ENCODE measurements around the gene GMDS.

Gene GMDS

DNA sequence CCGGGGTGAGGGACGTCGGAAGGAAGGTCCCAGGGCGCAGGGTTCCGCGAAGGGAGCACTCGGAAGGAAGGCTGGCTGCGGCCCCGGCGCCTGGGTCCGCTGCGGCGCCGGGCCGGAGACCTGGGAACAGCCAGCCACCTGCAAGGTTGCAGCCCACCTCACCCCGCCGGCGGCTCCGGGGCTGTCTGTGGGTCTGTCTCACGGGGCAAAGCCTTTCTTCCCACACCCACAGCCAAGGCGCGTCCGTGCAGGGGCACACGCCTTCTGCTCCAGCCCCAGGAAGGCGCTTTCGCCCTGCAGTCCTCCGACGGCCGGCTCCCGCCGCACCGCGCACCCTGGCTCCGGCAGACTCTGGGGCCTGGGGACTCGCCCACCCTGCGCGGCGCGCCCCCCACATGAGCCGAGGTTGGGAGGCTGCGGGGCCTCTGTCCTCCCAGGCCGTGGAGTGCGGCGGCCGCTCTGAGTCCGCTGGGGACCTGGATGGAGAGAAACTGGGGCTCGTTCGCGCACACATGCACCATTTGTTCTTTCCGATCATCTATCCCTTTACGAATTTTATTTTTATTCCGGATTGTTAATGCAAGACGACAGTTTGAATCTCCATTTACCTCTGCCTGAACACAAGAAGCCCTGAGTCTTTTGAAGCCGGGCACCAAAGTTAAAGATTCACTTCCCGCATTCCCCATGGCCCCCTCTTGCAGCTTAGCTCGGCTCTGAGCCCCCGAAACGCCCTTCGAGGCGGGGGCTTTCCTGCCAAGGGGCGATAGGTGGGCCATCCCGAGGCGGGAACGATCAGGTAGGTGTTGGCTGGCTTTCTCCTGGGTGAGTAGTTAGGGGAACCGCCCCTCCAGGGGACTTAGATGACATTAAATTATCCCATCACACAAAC is 640.2 kb downstream of the GMDS start:
- no peak for DNase-seq (ENCODE audit: low read depth, low spot score)

DNA sequence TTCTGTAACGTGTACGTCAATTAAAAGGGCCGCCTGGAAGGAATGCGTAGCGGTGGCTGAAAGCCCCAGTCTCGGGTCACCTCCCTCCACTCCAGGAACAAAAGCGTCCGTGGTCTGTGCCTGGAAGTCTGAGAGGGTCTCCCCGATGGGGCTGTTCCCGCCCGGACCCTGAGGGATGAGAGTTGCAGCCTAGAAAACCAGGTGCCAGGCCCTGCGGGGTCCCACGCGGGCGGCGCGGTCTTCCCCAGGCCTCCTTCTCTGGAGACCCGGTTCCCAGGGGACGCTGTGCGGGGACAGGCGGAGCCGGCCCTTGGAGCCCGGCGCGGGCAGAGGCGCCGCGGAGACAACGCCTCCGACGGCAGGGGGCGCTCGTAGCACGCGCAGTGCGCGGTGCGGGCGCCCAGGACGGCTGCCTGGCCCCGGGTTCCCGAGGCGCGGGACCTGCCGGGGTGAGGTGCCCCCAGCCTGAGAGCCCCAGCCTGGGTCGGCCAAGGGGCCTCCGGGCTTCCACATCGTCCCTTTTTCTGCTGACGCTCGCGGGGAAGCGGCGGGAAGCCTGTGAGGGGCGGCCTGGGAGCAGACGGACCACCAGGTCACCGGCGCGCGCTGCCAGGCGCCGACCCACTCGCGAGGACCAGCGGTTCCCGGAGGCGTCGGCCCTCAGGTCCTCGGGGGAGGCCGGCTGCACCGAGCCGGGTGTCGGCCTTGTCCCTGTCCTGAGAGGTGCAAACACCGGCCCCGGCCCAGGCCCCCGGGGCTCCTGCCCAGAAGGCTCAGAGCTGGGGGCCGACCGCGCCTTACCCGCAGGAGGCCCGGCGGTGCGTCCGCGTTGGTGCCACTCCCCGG is 641.0 kb downstream of the GMDS start:
- DNase-seq (ENCODE audit: low read depth, low spot score): no peak

- no peak for DNase-seq (ENCODE audit: low read depth, low spot score)
These were observed 641.7 kb downstream of the GMDS start for GRCh38 chr6:1603708-1604107.

DNA sequence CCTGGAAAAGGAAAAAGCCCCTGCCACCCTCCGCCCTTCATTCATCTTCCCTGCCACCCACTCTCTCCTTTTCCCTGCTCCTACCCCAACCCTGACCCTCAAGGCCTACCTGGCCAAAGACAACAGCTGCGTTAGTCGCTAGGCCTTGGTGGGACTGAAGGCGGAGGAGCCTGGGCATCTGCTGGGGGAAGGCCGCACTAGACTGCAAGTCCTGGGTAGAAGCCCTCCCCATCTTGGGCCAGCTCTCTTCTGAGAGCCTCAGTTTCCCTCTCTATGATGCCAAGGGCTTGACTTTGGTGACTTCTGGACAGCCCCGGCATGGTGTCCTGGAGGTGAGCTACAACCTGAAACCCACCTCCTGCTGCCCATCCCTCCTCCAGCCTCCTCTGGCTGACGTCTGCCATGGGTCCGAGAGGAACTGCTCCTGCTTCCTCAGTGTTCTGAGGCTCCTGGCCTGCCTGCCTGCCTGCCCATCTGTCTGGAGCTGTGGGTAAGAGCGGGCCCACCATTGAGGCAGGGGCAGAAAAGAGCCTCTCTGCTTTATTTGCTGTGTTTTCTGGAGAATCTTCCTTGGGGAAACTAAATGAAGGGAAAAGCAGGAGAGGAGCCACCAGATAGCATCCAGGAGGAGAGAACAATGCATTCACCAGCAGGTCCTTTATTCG is 643.2 kb downstream of the GMDS start:
- DNase-seq (ENCODE audit: low read depth, low spot score): no peak

- DNase-seq (ENCODE audit: low read depth, low spot score): no peak
These were observed 644.0 kb downstream of the GMDS start for GRCh38 chr6:1601158-1602048.

DNA sequence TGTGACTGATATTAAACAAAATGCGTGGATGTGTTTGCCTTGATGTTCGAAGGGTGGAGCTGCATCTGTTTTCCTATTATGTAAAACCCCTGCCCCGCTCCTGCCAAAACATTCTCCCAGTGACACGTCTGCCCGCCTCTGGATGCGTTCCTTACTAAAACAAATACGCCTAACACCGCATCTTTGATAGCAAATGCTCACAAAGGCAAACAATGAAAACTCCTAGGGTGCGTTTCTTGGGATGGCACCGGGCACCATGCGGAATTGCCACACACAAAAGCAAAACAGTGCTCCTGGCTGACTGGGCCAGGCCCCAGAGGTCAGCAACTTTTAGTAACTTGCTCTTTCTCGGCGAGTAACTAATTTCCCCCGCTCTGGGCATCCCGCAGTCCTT is 644.6 kb downstream of the GMDS start:
- no peak for DNase-seq (ENCODE audit: low read depth, low spot score)

DNA sequence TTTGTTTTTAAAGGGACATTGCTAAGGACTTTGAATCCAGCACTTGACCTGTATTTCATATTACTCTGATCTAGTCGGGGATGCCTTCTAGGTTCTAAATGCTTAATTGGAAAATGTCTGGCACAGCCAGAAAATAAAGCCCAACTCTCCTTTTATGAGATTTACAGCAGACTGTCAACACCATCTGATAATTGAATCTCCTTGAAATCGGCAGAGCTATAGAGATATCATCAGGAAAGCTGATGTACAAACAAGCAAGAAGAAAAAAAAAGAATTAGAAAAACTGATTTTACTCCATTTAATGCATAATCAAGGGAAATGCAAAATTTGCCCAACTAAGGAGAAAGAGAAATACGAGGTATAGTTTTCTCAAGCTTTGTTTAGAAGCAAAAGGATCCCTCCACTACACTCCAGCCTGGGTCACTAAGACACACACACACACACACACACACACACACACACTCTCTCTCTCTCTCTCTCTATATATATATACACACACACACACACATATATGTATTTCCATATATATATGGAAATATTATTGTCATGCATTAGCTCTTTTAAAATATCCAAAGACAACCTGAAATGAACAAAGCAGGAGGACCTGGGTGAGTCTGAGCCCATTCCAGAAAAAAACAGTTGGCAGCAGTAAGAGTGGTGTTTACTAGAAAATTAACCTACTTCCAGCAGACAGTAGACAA is 645.2 kb downstream of the GMDS start:
- no peak for DNase-seq (ENCODE audit: low read depth, low spot score)

DNA sequence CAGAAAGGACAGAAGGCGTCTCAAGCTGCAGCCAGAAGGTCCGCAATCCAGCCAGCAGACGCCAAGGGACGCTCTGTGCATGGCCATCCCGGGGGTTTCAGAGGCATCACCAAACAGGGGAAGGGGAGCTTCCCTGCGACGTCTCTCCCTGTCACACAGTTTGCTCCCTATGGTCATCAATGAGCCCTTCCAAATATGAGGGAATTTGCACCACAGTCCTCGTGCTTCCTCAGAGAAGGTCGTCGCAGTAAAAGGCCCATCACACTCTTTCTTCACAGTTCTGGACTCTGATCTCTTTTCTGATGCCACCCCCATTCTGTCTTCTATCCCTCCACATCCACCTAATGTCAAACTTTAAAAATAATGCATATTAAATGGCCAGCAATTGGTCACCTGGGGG is 645.9 kb downstream of the GMDS start:
- no peak for DNase-seq (ENCODE audit: low read depth, low spot score)

- DNase-seq (ENCODE audit: low read depth, low spot score): no peak
These were observed 646.5 kb downstream of the GMDS start for GRCh38 chr6:1598886-1599285.

DNA sequence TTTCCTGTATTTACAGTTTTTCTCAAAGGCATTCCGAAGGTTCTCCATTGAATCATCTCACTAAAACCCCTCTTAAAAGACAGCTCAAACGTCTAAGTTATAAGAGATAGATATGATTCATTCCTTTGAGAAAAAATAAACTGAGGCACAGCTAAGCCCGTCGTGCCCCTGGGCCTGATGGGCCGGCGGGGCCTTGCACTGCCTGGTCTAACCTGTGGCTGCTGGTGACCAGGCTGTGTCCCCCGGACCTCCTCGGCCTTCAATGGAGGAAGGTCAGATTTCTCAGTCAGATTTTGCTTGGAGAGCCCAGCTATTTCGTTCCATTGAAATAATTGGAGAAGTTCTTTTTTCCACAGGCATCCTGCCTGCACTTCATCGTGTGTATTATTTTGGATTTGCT is 647.0 kb downstream of the GMDS start:
- DNase-seq (ENCODE audit: low read depth, low spot score): no peak

- DNase-seq (ENCODE audit: low read depth, low spot score): no peak
These were observed 647.5 kb downstream of the GMDS start for GRCh38 chr6:1597924-1598323.

DNA sequence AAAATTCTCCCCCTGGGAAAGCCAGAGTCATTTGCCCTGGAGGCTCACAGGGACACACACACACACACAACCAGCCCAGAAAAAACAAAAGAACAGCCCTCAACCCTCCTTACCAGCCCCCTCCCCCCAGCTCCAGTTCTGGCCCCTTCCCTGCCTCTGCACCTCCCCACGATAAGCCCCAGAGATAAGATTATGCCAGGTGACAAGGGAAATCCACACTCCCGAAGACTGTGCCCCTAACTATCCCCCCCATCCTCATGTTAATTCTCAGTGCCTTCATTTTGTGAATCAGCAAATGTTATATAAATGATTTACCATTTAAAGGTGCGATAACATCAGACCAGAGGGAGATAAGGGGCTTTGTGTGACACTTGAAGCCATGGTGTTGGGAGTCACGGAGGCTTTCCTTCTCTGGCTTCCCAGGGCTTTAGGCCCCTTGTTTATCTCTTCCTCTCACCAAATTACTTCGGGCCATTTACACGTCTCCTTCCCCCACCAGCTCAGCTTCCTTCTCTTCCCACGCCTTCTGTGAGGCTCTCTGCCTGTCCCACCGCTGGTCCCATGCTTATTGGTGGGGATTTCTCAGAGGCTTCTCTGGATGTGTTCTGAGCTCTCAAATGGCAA is 648.2 kb downstream of the GMDS start:
- DNase-seq (ENCODE audit: low read depth, low spot score): no peak

GRCh38 chr6:1596088-1596852 is 649.1 kb downstream of the GMDS start:
- DNase-seq (ENCODE audit: low read depth, low spot score): no peak

DNA sequence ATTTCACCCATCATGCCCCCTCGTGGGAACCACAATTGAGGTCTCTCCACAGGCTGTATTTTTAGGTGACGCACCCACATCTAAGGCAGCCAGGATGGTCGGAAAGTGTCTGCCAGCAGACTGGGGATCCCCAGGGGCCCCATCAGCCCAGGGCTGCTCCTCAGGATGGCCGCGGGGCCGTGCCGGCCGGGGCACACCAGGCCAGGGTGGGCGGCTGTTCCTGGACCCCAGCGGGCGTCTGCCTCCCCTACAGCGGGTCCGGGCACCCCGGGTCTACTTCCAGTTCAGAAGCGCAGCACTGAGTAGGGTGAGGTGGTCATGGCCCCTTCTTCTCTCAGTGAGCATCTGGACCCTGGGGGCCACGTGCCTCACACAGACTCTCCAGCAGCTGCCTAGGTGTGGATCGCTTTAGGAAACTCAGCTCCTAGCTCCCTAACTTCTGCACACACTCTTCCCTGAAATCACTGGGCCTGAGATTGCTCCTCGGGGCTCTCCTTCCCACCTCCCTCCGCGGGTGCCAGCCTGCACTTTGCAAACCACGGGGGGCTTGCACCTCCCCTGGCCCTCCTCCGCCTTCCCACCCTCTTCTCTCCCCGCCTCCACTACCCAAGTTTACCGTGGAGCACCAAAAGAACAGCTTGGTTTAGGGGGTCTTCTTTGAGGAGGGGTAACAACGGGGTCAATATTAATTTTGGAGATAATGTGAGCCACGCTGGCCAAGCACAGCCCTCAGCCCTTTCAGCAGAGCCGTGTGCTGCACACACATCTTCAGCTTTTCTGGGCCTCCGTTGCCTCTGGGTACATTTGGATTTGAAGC is 649.9 kb downstream of the GMDS start:
- no peak for DNase-seq (ENCODE audit: low read depth, low spot score)

DNA sequence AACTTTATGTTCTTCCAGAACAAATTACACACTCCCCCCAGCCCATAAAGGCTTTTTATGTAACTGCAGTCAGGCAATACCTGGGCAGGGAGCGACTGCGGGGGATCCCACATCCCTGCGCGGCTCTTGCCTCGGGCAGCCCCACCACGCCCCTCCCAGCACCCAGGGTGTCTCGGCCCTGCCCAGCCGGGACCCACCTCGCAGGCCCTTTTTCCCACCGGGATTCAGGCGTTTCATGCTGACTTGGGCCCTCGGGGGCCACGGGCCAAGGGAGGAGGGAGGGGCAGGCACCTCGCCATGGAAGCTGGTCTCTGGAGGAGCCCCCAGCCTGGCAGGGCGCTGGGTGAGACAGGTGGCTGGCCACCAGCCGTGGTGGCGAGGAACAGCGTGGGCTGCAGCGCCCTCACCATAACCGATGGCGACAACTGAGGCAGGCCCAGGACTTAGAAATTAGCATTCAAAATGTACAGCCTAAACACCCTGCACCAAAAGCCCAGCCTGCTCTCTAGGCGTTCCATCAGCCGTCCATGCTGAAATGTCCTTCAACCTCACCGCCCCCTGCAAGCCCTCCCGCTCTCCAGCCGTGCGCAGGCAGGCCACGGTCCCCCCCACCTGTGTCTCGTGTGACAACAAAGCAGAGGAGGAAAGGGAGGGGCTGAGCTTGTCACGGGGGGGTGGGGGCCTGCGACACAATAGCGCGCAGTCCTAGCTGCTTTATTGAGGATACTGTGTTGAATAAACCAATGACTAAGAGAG is 650.8 kb downstream of the GMDS start:
- DNase-seq (ENCODE audit: low read depth, low spot score): no peak

DNA sequence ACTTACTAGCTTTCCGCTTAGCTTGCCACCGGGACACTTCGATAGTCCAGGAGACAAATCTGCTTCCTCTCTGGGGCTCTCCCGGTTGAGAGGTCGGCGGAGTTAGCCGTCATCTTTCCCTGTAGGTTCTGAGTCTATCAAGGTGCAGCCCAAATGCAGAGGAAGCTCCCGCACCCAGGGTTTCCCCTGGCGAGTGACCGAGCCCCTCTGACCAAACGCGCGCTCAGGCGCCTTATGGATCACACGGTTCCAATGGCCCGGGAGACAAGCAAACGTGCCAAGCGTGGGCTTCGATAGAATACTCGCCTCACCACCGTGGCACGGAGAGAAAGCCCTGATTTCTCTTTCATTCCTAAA is 651.5 kb downstream of the GMDS start:
- DNase-seq (ENCODE audit: low read depth, low spot score): no peak

DNA sequence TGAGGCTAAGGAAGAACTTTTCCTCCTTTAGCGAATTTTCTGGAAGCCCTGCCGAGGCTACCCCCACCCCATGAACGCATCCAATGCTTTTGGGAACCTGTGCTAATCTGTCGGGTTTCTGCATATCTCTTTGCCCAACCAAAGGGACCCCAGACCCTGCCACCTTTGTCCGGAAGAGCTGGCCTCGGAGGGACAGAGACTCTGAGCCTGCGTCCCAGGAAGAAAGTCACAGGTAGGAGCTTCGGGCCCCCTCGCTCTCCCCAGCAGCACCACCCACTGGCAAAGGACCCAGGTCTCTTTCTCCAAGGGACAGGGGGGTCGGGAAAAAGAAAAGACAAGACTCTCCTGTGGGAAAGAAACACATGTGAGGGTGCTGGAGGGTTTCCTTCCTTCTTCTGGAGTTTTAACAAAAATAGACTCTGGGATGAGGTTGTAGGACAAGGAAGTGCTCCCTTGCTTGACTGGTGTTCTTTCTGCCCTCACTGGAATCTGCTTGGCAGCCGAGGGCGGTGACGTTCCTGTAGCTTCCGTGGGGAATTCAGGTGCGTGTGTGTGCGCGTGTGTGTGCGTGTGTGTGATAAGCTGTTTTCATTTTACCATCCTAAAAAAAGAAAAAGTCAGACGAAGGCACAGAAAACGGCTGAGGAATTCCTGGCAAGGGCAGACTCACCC is 652.0 kb downstream of the GMDS start:
- DNase-seq (ENCODE audit: low read depth, low spot score): no peak

Data from brain pericyte (primary cell).